HG03280 (cell line): ENCODE measurements around the gene AKT1.

Experiments
- ATAC-seq: cut with Tn5 transposase; IDR thresholded peaks from one replicate; pipeline ENCODE4 v1.9.1; 2021; ENCODE audit warnings: mild to moderate bottlenecking, moderate library complexity; ENCODE audit not compliant: unreplicated experiment

AKT1 gene

GRCh38 chr14:104800015-104800770 lies 4.6 kb upstream of the AKT1 start:
- ATAC-seq = peak; percentile 48

- no peak for ATAC-seq
These were observed 3.9 kb upstream of the AKT1 start for GRCh38 chr14:104799244-104800014.

- ATAC-seq = no peak
These were observed 3.0 kb upstream of the AKT1 start for GRCh38 chr14:104798300-104799243.

- no peak for ATAC-seq
These were observed 1.8 kb upstream of the AKT1 start for GRCh38 chr14:104797115-104798044.

GRCh38 chr14:104796687-104797081 lies 1.1 kb upstream of the AKT1 start:
- ATAC-seq = no peak

GRCh38 chr14:104795781-104796686 lies 486 bp upstream of the AKT1 start:
- peak; percentile 45 for ATAC-seq

- no peak for ATAC-seq
These were observed 936 bp downstream of the AKT1 start for GRCh38 chr14:104794631-104794992.

- no peak for ATAC-seq
These were observed 1.4 kb downstream of the AKT1 start for GRCh38 chr14:104794099-104794498.

- no peak for ATAC-seq
These were observed 1.9 kb downstream of the AKT1 start for GRCh38 chr14:104793703-104793959.

GRCh38 chr14:104792945-104793702 lies 2.4 kb downstream of the AKT1 start:
- no peak for ATAC-seq

- ATAC-seq = no peak
These were observed 3.3 kb downstream of the AKT1 start for GRCh38 chr14:104792101-104792884.

- ATAC-seq = no peak
These were observed 4.1 kb downstream of the AKT1 start for GRCh38 chr14:104791425-104791824.

GRCh38 chr14:104789752-104790743 lies 5.5 kb downstream of the AKT1 start:
- ATAC-seq = no peak

- ATAC-seq = no peak
These were observed 6.5 kb downstream of the AKT1 start for GRCh38 chr14:104788873-104789663.

- ATAC-seq = no peak
These were observed 7.3 kb downstream of the AKT1 start for GRCh38 chr14:104788161-104788818.
